KOPT-K1 (cell line): ENCODE data around the gene WDFY2.

ENCODE experiments used
- H3K27ac ChIP-seq: fragments of 200-600 bp; sonication (generic); 2 replicates; pipeline ENCODE4 v1.5.1; 2016; ENCODE audit warnings: antibody characterized with exemption, mild to moderate bottlenecking, low read depth, low read length; ENCODE audit not compliant: poor library complexity, severe bottlenecking
- H3K36me3 ChIP-seq: fragments of 200-600 bp; sonication (generic); 2 replicates; pipeline ENCODE4 v1.5.1; 2017; ENCODE audit warnings: antibody characterized with exemption, mild to moderate bottlenecking, low read length, moderate library complexity; ENCODE audit not compliant: insufficient read depth
- H3K9me3 ChIP-seq: fragments of 200-600 bp; sonication (generic); 2 replicates; pipeline ENCODE4 v1.5.1; 2017; ENCODE audit warnings: antibody characterized with exemption, low read length, mild to moderate bottlenecking; ENCODE audit not compliant: insufficient read depth, poor library complexity, severe bottlenecking

Gene WDFY2

GRCh38 chr13:51806566-51806965, 222.3 kb downstream of the WDFY2 start:
- Histone ChIP-seq H3K36me3 (no peaks in the 10 kb centered on the region), H3K9me3 (no peaks in the 10 kb centered on the region), H3K27ac (no peak overlapping the region)

- H3K36me3 ChIP-seq: no peaks in the 10 kb centered on the region
- no peak overlapping the region for H3K27ac ChIP-seq
- H3K9me3 ChIP-seq: no peaks in the 10 kb centered on the region
These were observed 222.8 kb downstream of the WDFY2 start for GRCh38 chr13:51807041-51807440.

- no peak overlapping the region for H3K27ac ChIP-seq
- no peaks in the 10 kb centered on the region for H3K36me3 ChIP-seq
- H3K9me3 ChIP-seq: no peaks in the 10 kb centered on the region
These were observed 224.5 kb downstream of the WDFY2 start for GRCh38 chr13:51808811-51809210.

GRCh38 chr13:51811046-51811445, 226.8 kb downstream of the WDFY2 start:
- Histone ChIP-seq H3K27ac (no peak overlapping the region), H3K9me3 (no peaks in the 10 kb centered on the region), H3K36me3 (no peaks in the 10 kb centered on the region)

GRCh38 chr13:51811920-51812451, 227.7 kb downstream of the WDFY2 start:
- H3K36me3 ChIP-seq: no peaks in the 10 kb centered on the region
- no peaks in the 10 kb centered on the region for H3K9me3 ChIP-seq
- no peak overlapping the region for H3K27ac ChIP-seq

GRCh38 chr13:51814071-51814470, 229.8 kb downstream of the WDFY2 start:
- Histone ChIP-seq H3K36me3 (no peaks in the 10 kb centered on the region), H3K27ac (no peak overlapping the region), H3K9me3 (no peaks in the 10 kb centered on the region)

GRCh38 chr13:51814825-51815650, 230.8 kb downstream of the WDFY2 start:
- peak overlapping the region; percentile 23 for H3K27ac ChIP-seq

GRCh38 chr13:51815848-51816247, 231.6 kb downstream of the WDFY2 start:
- Histone ChIP-seq H3K27ac (no peak overlapping the region), H3K36me3 (no peaks in the 10 kb centered on the region), H3K9me3 (no peaks in the 10 kb centered on the region)

More at GRCh38 chr13:51814825-51815650, 230.8 kb downstream of the WDFY2 start:
- no peaks in the 10 kb centered on the region for H3K36me3 ChIP-seq
- no peaks in the 10 kb centered on the region for H3K9me3 ChIP-seq

GRCh38 chr13:51816604-51817249, 232.5 kb downstream of the WDFY2 start:
- H3K27ac ChIP-seq: no peak overlapping the region
- no peaks in the 10 kb centered on the region for H3K36me3 ChIP-seq
- H3K9me3 ChIP-seq: no peaks in the 10 kb centered on the region
